HG03280 (cell line): ENCODE results near the gene PTPRO.

Source experiments
- ATAC-seq: cut with Tn5 transposase; IDR thresholded peaks from one replicate; pipeline ENCODE4 v1.9.1; 2021; ENCODE audit warnings: mild to moderate bottlenecking, moderate library complexity; ENCODE audit not compliant: unreplicated experiment

PTPRO gene

GRCh38 chr12:15522574-15523187, 200.4 kb downstream of the PTPRO start:
- ATAC-seq: no peak

- no peak for ATAC-seq
These were observed 203.1 kb downstream of the PTPRO start for GRCh38 chr12:15525441-15525840.

GRCh38 chr12:15526033-15526432, 203.7 kb downstream of the PTPRO start:
- peak; percentile 100 for ATAC-seq

GRCh38 chr12:15527201-15528080, 205.1 kb downstream of the PTPRO start:
- no peak for ATAC-seq

- ATAC-seq: no peak
These were observed 206.4 kb downstream of the PTPRO start for GRCh38 chr12:15528666-15529065.

DNA sequence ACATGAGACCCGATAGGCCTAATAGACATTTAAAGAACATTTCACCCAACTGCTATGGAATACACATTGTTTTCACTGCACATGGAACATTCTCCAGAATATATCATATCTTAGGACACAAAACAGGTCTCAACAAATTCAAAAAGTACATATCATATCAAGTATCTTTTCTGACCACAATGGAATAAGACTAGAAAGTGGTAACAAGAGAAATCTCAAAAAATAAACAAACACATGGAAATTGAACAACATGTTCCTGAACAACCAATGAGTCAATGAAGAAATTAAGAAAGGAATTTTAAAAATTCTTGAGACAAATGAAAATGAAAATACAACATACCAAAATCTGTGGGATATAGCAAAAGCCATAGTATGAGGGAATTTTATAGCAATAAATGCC, 208.1 kb downstream of the PTPRO start:
- ATAC-seq: no peak

DNA sequence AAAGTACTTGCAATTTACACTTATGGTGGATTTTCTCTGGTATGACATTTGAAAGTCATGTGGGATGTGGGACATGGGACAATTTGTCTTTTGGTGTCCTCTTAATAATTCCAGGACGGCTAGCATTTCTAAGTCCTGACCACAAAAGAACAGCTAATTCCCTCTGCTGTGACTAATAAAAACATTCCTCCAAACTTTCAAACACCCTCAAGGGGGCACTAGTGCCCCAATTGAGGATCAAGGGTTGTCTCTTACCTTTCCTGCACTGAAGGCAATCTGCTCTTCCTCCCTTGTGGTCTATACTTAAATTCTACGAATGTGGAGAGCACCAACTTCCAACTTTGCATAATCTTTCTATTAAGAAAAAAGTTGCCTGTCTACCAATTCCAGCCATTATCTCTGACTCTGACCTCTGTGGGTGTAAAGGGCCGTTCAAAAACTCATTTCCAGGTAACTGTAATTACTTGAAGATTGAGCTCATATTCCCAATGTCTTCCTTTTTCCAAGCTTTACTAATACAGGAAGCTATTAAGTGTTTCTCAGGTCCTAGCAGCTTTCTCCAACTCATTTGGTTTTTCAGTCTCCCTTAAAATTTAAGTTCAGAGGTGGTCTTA, 210.2 kb downstream of the PTPRO start:
- peak; percentile 51 for ATAC-seq

DNA sequence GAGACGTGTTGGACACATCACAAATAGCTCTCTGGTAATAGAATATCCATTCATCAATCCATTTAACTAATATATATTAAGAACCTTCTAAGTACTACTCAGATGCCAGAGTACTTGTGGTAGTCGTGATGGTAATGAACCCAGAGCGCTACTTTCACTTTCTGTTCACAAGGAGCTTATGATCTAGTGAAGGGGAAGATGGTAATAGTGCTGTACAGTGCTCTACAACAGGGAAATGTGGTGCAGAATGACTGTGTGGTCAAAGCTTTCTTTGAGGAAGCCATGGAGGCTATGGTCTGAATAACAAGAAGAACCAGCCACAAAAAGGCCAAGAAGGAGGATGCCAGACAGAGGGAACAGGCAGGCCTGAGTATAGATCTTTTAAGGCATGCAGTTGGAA, 212.0 kb downstream of the PTPRO start:
- ATAC-seq: peak; percentile 82

DNA sequence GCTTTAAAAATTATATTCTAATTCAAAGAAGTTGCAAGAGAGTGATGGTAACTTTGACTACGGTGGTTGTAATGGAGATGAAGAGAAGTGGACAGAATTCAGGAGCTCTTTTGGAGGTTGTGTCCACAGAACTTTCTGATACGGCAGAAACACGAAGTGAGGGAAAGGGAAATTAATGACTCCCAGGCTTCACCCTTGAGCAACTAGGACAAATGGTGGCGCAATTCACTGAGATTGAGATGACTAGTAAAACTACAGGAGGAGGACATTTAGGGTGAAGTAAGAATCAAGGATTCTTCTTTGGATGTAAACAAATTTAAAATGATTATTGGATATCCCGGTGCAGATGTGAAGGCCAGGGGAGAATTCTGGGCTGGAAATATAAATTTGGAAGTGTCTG, 212.6 kb downstream of the PTPRO start:
- no peak for ATAC-seq

DNA sequence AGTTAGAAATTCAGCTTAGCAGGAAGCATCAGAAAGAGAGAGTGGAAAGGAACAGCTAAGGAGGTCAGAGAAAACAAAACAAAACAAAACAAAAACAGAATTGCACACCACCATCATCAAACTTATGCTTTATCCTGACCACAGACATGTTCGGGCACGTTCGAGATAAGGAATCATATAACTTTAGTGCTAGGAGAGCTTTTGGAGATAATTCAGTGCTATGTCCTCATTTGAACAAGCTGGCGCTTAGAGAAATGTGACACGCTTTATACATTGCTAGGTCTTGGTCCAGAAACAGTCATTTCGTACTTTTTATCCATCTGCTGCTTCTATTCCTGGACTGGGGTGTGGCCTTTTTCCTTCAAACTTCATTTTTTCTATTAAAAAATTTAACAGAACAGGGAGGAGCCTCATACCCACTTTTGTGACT, 213.1 kb downstream of the PTPRO start:
- no peak for ATAC-seq

- no peak for ATAC-seq
These were observed 214.1 kb downstream of the PTPRO start for GRCh38 chr12:15536446-15536845.

GRCh38 chr12:15538881-15539280, 216.6 kb downstream of the PTPRO start:
- ATAC-seq: no peak

DNA sequence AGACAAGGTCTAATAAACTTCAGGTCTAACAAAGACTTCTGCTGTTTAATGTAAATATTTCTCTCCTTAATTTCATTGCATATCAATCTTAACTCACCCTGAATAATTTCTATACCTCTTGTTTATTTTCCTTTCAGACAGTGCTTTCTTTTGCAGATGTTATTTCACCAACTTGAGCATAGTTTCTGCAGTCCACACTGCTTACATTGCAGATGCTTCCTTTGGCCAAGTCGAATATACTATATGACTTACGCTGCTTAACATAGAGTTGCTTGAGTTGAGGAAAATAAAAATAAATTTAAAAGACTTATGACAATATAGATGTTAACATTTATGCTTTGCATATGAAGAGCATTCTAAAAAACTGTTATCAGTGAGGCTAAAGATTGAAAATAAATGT, 217.7 kb downstream of the PTPRO start:
- no peak for ATAC-seq

DNA sequence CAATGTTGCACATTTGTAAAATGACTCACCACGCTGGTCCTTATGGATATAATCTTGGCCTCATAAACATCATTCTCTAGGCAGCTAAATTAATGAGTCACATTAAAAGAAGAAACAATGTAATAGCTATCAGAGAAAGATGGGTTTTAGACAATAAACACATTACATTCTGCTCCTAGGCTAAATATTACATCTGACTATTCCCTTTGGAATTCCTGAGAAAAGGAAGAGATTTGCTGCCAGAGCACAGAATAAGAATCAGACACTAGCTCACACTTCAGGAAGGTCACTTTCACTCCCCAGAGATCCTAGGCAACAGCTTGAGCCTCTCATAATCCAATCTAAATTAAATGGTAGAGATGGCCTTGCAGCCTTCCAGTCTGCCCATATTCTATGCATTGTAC, 218.2 kb downstream of the PTPRO start:
- ATAC-seq: no peak

DNA sequence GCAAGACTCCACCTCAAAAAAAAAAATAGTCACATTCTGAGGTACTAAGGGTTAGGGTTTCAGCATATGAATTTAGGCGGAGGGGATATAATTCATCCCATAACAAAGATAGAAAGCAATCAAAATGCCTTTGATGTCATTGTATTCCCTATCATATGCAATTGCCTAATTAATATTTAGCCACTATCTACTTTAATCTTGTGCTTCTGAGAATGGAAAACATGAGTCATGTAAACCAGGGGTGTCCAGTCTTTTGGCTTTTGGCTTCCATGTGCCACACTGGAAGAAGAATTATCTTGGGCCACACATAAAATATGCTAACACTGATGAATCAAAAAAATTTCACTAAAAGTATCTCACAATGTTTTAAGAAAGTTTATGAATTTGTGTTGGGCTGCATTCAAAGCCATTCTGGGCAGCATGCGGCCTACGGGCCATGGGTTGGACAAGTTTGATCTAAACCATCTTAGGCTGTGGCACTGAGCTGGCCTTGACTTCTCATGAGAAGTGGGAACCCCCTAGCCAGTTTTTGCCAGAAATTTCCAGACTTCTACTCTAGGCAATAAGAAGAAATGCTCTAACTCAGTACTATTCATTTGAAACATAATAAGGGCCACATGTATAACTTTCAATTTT, 219.8 kb downstream of the PTPRO start:
- no peak for ATAC-seq

GRCh38 chr12:15543347-15543746, 221.0 kb downstream of the PTPRO start:
- ATAC-seq: no peak

GRCh38 chr12:15544589-15544988, 222.3 kb downstream of the PTPRO start:
- ATAC-seq: no peak

GRCh38 chr12:15545334-15545733, 223.0 kb downstream of the PTPRO start:
- ATAC-seq: no peak

DNA sequence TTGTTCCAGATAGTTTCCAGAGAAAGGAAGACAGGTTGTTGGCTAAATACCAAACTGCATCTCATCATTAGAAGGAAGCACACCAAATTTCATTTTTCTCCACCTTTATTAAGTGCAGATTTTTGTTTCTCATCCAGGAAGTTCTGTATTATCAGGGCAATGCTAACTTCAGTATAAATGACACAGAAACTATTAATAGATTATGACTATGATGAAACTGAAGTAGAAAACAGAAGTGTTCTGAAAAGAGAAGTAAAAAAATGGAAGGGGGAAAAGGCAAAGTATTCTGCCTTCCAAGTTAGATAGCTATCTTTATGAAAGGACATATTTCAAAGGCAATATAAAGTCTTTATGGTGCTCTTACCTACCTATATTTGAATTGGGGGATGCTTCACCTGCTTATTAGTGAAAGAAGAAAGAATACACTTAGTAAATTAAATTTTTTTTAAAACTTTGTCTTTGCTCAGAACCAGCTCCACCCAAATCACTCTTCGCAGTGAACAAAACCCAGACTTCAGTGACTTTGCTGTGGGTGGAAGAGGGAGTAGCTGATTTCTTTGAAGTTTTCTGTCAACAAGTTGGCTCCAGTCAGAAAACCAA, 223.9 kb downstream of the PTPRO start:
- peak; percentile 91 for ATAC-seq

- ATAC-seq: no peak
These were observed 224.8 kb downstream of the PTPRO start for GRCh38 chr12:15547063-15547462.

DNA sequence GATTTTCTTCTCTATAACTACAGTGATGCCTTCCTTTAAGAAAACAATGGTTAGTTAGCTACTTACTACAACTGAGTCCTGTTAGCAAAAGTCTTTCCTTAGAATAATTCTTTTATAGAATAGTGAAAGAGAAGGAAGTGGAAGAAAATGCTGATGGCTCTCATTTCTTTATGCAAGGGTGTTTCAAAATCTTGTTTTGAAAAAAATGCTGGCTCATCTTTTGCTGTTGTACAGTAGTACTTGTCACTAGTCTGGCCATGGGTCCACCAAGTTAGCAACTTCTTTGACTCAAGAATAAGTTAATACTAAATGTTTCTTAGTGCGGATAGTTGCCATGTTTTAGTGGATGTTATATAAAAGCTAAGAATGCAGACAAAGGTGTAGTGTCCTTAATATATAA, 225.4 kb downstream of the PTPRO start:
- ATAC-seq: no peak
